Motor neuron (in vitro differentiated cells): Measurements from ENCODE around the gene MAP1LC3B. TPM values are rescaled to one million over a fixed set of nuclear protein-coding genes. Genes with fewer than 3 reads are reported as not detected.
A peak's percentile ranks its signal among the peaks of the same experiment; 100 is the strongest.

Source experiments
- ATAC-seq, 8 experiments: fragments of 200-7000 bp; cut with Tn5 transposase; replicated peaks in 6 of 8; 2 replicates each; pipeline ENCODE4 v1.8.0; 2021; ENCODE audit warnings: mild to moderate bottlenecking in 8 of 8, moderate library complexity in 8 of 8
- H3K27ac ChIP-seq, 2 donors: fragments of 250-450 bp; sonication (Bioruptor Pico); 2 replicates each; pipeline ENCODE4 v1.9.0; 2021; ENCODE audit warnings: antibody characterized with exemption in 2 of 2, mild to moderate bottlenecking in 2 of 2, moderate library complexity in 1 of 2
- H3K4me1 ChIP-seq, 2 donors: fragments of 250-450 bp; sonication (Bioruptor Pico); replicated peaks in 1 of 2; 2 replicates each; pipeline ENCODE4 v1.6.1; 2021; ENCODE audit warnings: antibody characterized with exemption in 2 of 2, mild to moderate bottlenecking in 2 of 2, moderate library complexity in 1 of 2
- H3K4me3 ChIP-seq, 5 donors: fragments of 250-450 bp; sonication (Bioruptor Pico); 2 replicates each; pipeline ENCODE4 v1.9.0; 2021; ENCODE audit warnings: antibody characterized with exemption in 5 of 5, mild to moderate bottlenecking in 5 of 5, moderate library complexity in 4 of 5
- WGBS, 10 experiments: fragments of 450-650 bp; shearing (Covaris generic); methylation state at CpG; one replicate each; pipeline ENCODE4 v1.0.0; 2022; 5-methylcytosine and 5-hydroxymethylcytosine counted together
- in situ Hi-C, 9 experiments: fragments of 400-800 bp; cut with MboI; loops; one replicate each; pipeline ENCODE4 v1.15.0; 2021; ENCODE audit warnings: low sequenced_read_pairs in 9 of 9, low pct_unique_long_range_greater_than_20kb in 2 of 9; ENCODE audit not compliant: unreplicated experiment in 9 of 9
- total RNA-seq, 8 experiments: library from RNA; unstranded; fragments of 300-600 nt; gene quantifications; 2 replicates each; pipeline versions ENCODE4 v1.2.3 to v1.2.4, GENCODE V29; 2022

The MAP1LC3B gene
- total RNA-seq, 8 experiments from 2014 or later = 44.0 to 104 (median 67.8) TPM

- Histone ChIP-seq H3K4me3 (peak overlapping the region in 1 of 5 donors; percentile 98), H3K27ac (peak overlapping the region; percentile 96 to 99), H3K4me1 (peaks cover 32 to 45% of the 10 kb centered on the region in 2 donors)
- in situ Hi-C loops = no loop called here
- WGBS, 10 experiments = 91 to 100% (median 98%) methylated on average over 1 to 15 of the region's 24 CpGs; no CpG with 5 or more reads in 1 of the 10 experiments
- ATAC-seq = no peak
These were observed 1.4 kb upstream of the MAP1LC3B start for GRCh38 chr16:87390641-87391323.

- in situ Hi-C loops = no loop called here
- peak overlapping the region; percentile 96 to 99 for H3K27ac ChIP-seq
- peak in 4 of 8 experiments; percentile 1 to 27 (median 6) for ATAC-seq
- 2 to 70% (median 19%) methylated on average over 1 to 15 of the region's 44 CpGs; no CpG with 5 or more reads in 6 of the 10 experiments for WGBS, 10 experiments
- peak overlapping the region; percentile 41 to 98 (median 87) for H3K4me3 ChIP-seq
- peaks cover 32 to 45% of the 10 kb centered on the region in 2 donors for H3K4me1 ChIP-seq
These were observed 699 bp upstream of the MAP1LC3B start for GRCh38 chr16:87391324-87391949.

GRCh38 chr16:87392821-87393679 lies 914 bp downstream of the MAP1LC3B start:
- Histone ChIP-seq H3K27ac (peak overlapping the region; percentile 72 to 99), H3K4me1 (peaks cover 24 to 38% of the 10 kb centered on the region in 2 donors), H3K4me3 (peak overlapping the region; percentile 75 to 98 (median 87))
- WGBS, 10 experiments = 0 to 23% (median 2%) methylated on average over 1 to 17 of the region's 53 CpGs
- in situ Hi-C loops = no loop called here
- peak in 3 of 8 experiments; percentile 1 to 2 (median 1) for ATAC-seq

GRCh38 chr16:87393680-87394055 lies 1.5 kb downstream of the MAP1LC3B start:
- Histone ChIP-seq H3K27ac (no peak overlapping the region), H3K4me3 (peak overlapping the region; percentile 75 to 98 (median 87)), H3K4me1 (peaks cover 24 to 35% of the 10 kb centered on the region in 2 donors)
- in situ Hi-C loops = no loop called here
- no peak for ATAC-seq
- 52 to 100% (median 74%) methylated on average over 1 to 6 of the region's 6 CpGs for WGBS, 10 experiments

GRCh38 chr16:87395181-87395842 lies 3.2 kb downstream of the MAP1LC3B start:
- in situ Hi-C loops = no loop called here

GRCh38 chr16:87404764-87405625 lies 12.9 kb downstream of the MAP1LC3B start:
- peak; percentile 9 to 69 (median 55) for ATAC-seq
- in situ Hi-C loops = loop anchor here in 1 of 9 experiments (25.0 kb wide), 1 partner anchor 232 kb away; no protein-coding TSS in a partner anchor
- 17 to 100% (median 91%) methylated on average over 1 to 17 of the region's 19 CpGs; no CpG with 5 or more reads in 3 of the 10 experiments for WGBS, 10 experiments
- H3K27ac ChIP-seq = no peak overlapping the region
- H3K4me1 ChIP-seq = no peaks in the 10 kb centered on the region
- H3K4me3 ChIP-seq = no peak overlapping the region

More at GRCh38 chr16:87395181-87395842, 3.2 kb downstream of the MAP1LC3B start:
- H3K4me3 ChIP-seq = peak overlapping the region in 1 of 5 donors; percentile 90
- no peak overlapping the region for H3K27ac ChIP-seq
- peaks cover 19 to 26% of the 10 kb centered on the region in 2 donors for H3K4me1 ChIP-seq
- 46 to 88% (median 62%) methylated on average over 2 to 6 of the region's 7 CpGs; no CpG with 5 or more reads in 1 of the 10 experiments for WGBS, 10 experiments
- no peak for ATAC-seq

GRCh38 chr16:87406495-87407088 lies 14.5 kb downstream of the MAP1LC3B start:
- 82 to 100% (median 92%) methylated on average over 2 to 13 of the region's 14 CpGs; no CpG with 5 or more reads in 1 of the 10 experiments for WGBS, 10 experiments
- peak in 2 of 8 experiments; percentile 8 to 25 for ATAC-seq
- no peaks in the 10 kb centered on the region for H3K4me1 ChIP-seq
- H3K27ac ChIP-seq = no peak overlapping the region
- in situ Hi-C loops = loop anchor here in 1 of 9 experiments (25.0 kb wide), 1 partner anchor 231 kb away; no protein-coding TSS in a partner anchor
- no peak overlapping the region for H3K4me3 ChIP-seq

- no peak overlapping the region for H3K27ac ChIP-seq
- no peaks in the 10 kb centered on the region for H3K4me1 ChIP-seq
- no peak for ATAC-seq
- in situ Hi-C loops = loop anchor here in 1 of 9 experiments (25.0 kb wide), 1 partner anchor 230 kb away; no protein-coding TSS in a partner anchor
- H3K4me3 ChIP-seq = no peak overlapping the region
- 19 to 96% (median 93%) methylated on average over 2 to 22 of the region's 26 CpGs; no CpG with 5 or more reads in 1 of the 10 experiments for WGBS, 10 experiments
These were observed 15.5 kb downstream of the MAP1LC3B start for GRCh38 chr16:87407511-87408112.

- in situ Hi-C loops = loop anchor here in 1 of 9 experiments (25.0 kb wide), 1 partner anchor 228 kb away; no protein-coding TSS in a partner anchor
- no peak overlapping the region for H3K27ac ChIP-seq
- ATAC-seq = no peak
- H3K4me1 ChIP-seq = no peaks in the 10 kb centered on the region
- 40 to 100% (median 86%) methylated on average over 1 to 13 of the region's 13 CpGs; no CpG with 5 or more reads in 2 of the 10 experiments for WGBS, 10 experiments
- no peak overlapping the region for H3K4me3 ChIP-seq
These were observed 17.0 kb downstream of the MAP1LC3B start for GRCh38 chr16:87409153-87409552.

- ATAC-seq = no peak
- Histone ChIP-seq H3K4me1 (no peaks in the 10 kb centered on the region), H3K27ac (no peak overlapping the region), H3K4me3 (no peak overlapping the region)
- whole genome bisulfite sequencing, 10 experiments = 60 to 100% (median 98%) methylated on average over 1 to 10 of the region's 13 CpGs; no CpG with 5 or more reads in 2 of the 10 experiments
- in situ Hi-C loops = loop anchor here in 1 of 9 experiments (25.0 kb wide), 1 partner anchor 228 kb away; no protein-coding TSS in a partner anchor
These were observed 17.6 kb downstream of the MAP1LC3B start for GRCh38 chr16:87409781-87410180.

- Histone ChIP-seq H3K4me1 (no peaks in the 10 kb centered on the region), H3K4me3 (no peak overlapping the region), H3K27ac (no peak overlapping the region)
- no peak for ATAC-seq
- in situ Hi-C loops = loop anchor here in 1 of 9 experiments (25.0 kb wide), 1 partner anchor 227 kb away; no protein-coding TSS in a partner anchor
- WGBS, 10 experiments = 80 to 97% (median 96%) methylated on average over 1 to 6 of the region's 11 CpGs; no CpG with 5 or more reads in 6 of the 10 experiments
These were observed 18.4 kb downstream of the MAP1LC3B start for GRCh38 chr16:87410530-87410929.
